GM19193 (cell line): ENCODE measurements around the gene VMP1.
A peak's percentile ranks its signal among the peaks of the same experiment; 100 is the strongest.

Experiments used
- POLR2A ChIP-seq: IDR thresholded peaks from 4 replicates; pipeline ENCODE4 v1.6.1; 2011; ENCODE audit not compliant: insufficient read depth, insufficient read length; ENCODE audit errors: extremely low read depth

The VMP1 gene

DNA sequence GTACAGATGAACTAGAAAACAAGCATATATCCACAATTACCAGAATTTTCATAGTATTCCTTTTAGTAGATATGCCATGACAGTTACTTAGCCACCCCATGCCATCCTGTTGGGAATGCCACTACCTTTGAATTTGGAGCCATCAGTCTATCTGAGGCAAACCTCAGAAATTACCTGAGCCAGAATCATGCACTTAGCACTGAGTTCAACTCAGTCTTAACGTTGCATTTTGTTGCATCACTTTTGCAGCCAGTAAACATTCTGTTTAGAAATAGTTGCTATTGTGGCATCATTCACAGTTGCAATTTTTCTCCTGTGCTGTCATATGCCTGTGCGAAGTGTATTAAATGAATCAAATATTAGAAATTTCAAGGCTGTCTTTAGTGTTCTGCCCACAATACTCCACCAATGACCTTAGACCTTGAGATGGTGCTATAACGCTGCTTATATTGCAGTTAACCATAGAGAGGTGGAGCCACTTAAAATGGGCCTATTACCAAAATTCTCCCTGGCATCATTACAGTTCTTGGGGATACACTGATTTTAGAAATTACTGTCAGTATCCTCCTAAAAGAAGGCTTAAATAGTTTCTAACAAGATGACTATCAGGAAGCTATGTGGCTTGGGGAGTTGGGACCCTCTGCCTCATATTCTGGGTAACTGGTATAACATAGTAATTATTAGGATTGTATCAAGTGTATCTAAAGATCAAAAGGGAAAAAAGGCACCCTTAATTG lies 11.3 kb upstream of the VMP1 start:
- TF ChIP-seq POLR2A = no peak

DNA sequence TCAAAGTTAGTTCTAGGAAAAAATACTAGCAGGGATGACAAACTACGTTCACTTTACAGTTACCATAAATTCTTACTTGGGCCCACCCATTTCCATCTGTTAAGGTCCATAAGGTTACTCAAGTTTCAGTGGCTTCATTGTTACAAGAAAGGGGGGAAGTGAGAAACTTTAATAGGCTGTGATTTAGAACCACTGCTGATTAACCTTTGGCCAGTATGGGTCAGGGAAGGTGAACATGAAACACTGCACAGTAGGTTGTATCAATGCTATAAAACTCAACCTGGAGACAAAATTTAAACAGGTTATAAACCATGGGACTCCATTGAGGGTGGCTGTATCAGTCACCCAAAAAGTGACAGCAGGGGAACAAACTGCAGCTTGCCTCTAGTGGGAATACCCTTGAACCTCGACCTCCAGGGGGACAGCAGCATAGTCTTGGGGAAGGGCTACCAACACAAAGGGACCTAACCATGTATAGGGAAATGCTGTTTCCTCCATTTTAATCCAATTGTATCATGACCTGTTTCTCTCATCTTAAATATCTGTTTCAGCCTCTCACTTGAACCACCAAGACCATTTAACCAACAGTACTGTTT lies 10.7 kb upstream of the VMP1 start:
- peak; percentile 25 for TF ChIP-seq POLR2A

DNA sequence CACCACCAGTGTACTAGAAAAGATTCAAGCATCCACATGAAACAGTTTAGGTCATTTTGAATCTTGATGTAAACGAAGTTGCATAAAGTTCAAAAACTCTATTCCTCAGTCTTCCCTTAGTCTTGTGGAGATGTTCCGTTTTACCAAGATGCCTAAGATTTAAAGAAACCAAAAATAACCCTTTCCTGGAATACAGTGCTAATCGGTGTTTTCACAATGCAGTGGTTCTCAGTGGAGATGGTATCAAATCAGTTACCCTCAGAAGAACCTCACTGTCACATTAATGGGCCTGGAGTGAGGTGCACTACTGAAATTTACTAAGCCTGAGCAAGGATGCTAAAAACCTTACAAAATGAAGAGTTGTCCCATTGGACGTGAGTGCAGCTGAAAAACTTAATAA lies 9.3 kb upstream of the VMP1 start:
- no peak for TF ChIP-seq POLR2A

DNA sequence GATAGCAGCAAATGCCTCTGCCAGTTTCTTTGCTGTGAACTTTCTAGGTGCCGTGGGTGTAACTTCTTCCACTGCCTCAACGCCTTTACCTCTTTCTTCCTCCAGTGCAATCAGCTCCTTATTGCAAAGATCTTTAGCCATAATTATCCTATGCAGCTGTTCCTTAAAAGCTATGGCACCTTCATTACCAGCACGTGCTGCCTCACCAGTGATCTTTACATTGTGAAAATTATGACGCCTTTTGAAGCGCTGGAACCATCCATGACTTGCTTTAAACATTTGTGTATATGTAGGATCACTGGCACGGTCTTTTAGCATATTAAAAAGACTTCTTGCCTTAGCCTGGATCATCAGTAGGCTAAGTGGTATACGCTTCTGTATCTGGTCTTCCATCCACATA lies 8.2 kb upstream of the VMP1 start:
- TF ChIP-seq POLR2A = no peak

DNA sequence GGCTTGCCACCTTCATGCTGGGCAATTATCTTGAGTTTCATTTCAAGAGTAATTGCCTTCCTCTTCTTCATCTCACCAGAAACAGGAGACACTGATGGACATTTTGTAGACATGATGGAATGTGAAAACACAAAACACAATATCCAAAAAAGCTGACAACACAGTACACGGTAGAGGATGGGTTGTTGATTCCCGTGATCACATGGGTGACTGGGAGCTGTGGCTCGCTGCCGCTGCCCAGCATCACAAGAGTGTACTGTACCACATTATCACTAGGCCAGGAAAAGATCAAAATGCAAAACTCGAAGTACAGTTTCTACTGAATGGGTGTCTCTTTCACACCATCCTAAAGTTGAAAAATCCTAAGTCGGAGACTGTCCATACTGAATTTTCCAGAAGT lies 7.7 kb upstream of the VMP1 start:
- TF ChIP-seq POLR2A = no peak

DNA sequence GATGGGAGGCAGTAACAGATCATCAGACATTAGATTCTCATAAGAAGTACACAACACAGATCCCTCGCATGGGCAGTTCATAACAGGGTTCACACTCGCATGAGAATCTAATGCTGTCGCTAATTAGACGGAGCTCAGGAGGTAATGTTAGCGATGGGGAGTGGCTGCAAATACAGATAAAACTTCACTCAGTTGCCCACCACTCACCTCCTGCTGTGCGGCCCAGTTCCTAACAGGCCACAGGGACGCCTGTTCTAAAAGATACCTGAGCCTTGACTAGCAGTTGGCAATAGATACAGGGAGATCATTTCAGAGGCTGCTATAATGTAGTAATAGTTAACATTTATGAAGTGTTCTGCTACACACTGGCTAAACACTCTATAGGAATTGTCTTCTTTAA lies 5.2 kb upstream of the VMP1 start:
- TF ChIP-seq POLR2A = no peak

DNA sequence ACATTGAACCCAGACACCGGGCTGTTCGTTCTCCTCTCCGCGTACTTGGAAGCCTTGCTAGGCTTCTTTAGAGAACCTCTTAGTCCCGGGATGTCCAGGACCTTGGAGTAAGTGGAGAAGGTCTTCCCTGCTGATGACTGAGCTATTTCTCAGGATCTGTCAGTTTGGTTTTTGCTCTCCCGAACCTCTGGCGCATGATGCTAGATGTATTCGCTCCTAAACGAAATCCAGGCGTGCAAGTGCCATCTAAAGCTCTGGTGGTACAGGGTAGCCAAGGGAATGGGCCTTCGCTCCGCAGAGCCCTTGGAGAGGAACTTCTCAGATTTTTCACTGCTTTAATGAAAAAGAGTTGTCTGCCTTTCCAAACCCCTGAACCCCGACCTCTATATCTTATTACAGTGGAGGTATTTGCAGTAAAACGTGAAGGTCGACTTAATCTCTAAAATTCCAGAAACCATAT lies 547 bp downstream of the VMP1 start:
- no peak for TF ChIP-seq POLR2A

DNA sequence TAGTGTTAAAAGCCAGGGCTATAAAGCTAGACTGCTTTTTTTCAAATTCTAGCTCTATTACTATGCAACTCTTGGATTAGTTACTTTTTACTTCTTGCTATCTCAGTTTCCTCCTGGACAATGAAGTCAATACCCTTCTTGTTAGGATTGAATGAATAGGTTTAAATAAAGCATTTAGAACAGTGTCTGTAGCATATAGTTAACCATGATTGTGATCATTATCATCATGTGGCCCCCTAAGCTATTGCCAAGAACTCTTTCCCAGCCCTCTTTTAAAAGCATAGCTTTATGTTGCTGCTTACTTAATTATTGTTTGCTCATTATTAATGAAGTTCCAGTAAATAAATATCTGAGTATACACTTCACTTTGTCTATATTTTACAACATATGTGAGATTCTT lies 4.5 kb downstream of the VMP1 start:
- TF ChIP-seq POLR2A = no peak

DNA sequence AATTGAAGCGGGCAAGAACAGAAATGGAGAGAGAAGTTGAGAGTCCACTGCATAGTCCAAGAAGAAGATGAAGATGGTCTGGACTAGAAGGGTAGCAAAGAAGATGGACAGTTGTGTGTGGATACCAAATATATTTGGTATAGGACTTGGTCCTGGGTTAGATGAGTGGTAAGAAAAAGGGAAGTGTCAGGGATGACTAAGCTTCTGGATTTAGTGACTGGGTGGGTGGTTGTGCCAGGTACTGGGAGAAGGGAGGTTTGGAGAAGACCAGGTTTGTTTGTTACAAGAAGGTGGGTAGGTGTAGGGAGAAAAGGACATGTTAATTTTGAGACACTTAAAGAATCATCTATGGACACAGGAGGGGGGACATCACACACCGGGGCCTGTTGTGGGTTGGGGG lies 5.4 kb downstream of the VMP1 start:
- no peak for TF ChIP-seq POLR2A

DNA sequence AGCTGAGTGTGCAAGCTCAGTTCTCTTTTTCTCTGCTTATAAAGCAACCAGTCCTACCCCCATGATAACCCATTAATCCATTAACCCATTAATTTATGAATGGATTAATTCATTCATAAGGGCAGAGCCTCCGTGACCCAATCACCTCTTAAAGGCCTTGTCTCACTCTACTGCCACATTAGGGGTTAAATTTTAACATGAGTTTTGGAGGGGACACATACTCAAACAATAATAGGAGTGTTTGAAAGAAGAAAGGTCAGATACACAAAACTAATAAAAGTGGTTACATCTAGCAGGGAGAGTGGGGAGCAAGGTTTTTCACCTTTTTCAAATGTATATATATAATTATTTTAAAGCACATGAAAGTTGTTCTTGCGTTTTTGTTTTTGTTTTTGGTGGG lies 6.8 kb downstream of the VMP1 start:
- no peak for TF ChIP-seq POLR2A

DNA sequence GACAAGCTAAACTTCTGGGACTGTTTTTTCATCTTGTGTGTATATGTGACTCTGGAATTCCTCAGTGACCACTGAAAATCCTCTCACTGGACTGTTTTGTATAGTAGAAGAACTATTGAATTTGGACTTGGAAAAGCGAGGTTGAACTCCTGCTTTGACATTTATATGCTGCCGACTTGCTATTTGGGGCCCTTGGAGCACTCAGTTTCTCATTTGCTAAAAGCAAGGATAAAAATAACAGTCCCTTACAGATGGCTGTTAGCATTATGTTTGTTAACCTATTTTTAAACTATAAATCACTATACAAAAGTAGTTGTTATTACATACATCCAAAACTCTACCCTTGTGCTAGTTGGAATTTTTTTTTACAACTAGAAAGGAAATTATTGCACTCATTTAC lies 9.0 kb downstream of the VMP1 start:
- no peak for TF ChIP-seq POLR2A

DNA sequence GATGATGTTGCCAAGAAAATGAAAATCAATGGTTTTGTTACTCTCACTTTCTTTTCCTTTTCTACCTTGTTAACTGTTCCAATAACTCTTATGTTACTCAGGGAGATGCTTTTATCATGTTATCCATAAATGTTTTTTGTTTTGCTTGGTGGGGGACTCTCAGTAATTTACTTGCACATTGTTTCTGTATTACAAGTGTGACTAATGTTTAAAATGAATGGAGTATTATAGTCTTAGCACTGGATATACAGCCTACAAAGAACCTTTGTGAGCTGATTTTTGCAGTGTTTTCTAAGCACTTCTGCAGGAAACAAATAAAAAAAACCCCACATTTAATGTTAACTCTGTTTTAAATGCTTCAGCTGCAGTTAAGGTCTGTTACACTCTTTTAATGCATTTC lies 12.1 kb downstream of the VMP1 start:
- no peak for TF ChIP-seq POLR2A

DNA sequence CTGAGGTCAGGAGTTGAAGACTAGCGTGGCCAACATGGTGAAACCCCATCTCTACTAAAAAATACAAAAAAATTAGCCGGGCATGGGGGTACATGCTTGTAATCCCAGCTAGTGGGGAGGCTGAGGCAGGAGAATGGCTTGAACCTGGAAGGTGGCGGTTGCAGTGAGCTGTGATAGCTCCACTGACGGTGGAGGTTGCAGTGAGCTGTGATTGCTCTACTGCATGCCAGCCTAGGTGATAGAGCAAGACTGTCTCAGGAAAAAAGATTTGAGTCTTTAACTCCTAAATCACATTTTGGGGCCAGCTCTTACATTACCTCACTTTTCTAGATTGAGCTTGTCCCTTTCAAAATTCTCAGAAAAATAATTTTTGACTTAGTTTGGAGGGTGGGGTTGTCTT lies 15.2 kb downstream of the VMP1 start:
- TF ChIP-seq POLR2A = no peak

DNA sequence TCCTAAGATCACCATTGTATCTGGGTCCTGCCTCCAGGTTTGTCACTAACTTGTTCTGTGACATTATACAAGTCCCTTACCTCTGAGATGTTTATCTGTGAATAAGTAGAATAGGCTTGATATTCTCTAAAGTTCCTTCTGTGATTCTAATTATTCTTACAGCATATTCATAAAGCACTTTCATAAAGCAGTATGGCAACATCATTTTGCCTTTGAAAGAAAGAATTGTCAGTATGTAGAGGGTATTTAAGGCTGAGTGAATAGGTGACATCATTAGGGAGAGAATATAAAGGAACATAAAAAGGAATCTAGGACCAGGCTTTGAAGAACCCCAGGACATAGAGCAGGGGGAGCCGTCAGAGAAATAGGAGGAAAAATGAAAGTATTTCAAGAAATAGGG lies 15.6 kb downstream of the VMP1 start:
- TF ChIP-seq POLR2A = no peak

DNA sequence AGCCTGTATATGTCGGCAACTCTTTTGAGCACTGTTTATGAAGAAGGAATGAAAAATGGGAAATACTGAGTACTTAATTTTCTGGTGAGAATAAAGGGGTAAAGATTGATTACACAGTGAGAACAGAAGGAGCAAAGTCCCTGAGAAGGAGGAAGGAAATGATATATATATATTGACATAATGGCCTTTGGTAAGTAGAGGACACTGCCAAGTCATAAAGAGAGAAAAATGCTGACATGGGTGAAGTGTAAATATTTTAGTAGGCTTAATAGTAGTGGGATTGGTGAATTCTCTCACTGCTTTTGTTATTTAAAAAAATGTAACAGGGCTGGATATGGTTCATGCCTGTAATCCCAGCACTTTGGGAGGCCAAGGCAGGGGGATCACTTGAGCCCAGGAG lies 16.2 kb downstream of the VMP1 start:
- TF ChIP-seq POLR2A = no peak

DNA sequence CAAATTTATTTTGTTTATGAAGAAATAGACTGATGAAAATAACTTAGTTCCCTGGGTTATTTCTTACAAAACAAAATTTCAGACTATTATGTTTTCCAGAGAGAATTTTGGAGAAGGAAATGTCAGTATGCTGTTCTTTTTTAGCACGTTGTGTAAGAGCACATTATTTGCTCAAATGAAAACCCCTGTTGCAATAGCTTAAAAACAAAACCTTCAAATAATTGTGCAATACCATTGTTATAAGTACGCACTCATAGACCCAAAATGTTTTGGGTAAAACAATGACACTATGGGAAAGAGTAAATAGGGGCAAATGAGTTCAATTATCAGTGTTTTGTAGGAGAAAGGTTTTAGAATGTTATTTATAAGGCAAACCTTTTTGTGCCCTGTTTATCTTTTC lies 18.2 kb downstream of the VMP1 start:
- TF ChIP-seq POLR2A = no peak
